GM21360 (cell line): ENCODE results near the gene DLG2.

ENCODE experiments used
- ATAC-seq: cut with Tn5 transposase; IDR thresholded peaks from one replicate; pipeline ENCODE4 v1.9.1; 2021; ENCODE audit warnings: mild to moderate bottlenecking, moderate library complexity; ENCODE audit not compliant: unreplicated experiment

DLG2 gene

GRCh38 chr11:85572056-85572455, 55.1 kb downstream of the DLG2 start:
- no peak for ATAC-seq

GRCh38 chr11:85569525-85569924, 57.6 kb downstream of the DLG2 start:
- no peak for ATAC-seq

- no peak for ATAC-seq
Measured at GRCh38 chr11:85558411-85558810, 68.7 kb downstream of the DLG2 start.

GRCh38 chr11:85551881-85552280, 75.3 kb downstream of the DLG2 start:
- ATAC-seq: no peak

GRCh38 chr11:85541683-85542082, 85.5 kb downstream of the DLG2 start:
- no peak for ATAC-seq

GRCh38 chr11:85540635-85541205, 86.4 kb downstream of the DLG2 start:
- ATAC-seq: no peak

GRCh38 chr11:85540181-85540580, 87.0 kb downstream of the DLG2 start:
- no peak for ATAC-seq

- ATAC-seq: no peak
Measured at GRCh38 chr11:85539740-85540139, 87.4 kb downstream of the DLG2 start.

GRCh38 chr11:85539029-85539689, 88.0 kb downstream of the DLG2 start:
- ATAC-seq: no peak

- ATAC-seq: no peak
Measured at GRCh38 chr11:85536438-85536837, 90.7 kb downstream of the DLG2 start.

GRCh38 chr11:85534806-85535205, 92.3 kb downstream of the DLG2 start:
- no peak for ATAC-seq

GRCh38 chr11:85531191-85531897, 95.8 kb downstream of the DLG2 start:
- no peak for ATAC-seq

- no peak for ATAC-seq
Measured at GRCh38 chr11:85530634-85531033, 96.5 kb downstream of the DLG2 start.

- no peak for ATAC-seq
Measured at GRCh38 chr11:85526564-85526963, 100.6 kb downstream of the DLG2 start.

- no peak for ATAC-seq
Measured at GRCh38 chr11:85525686-85526085, 101.5 kb downstream of the DLG2 start.

- ATAC-seq: no peak
Measured at GRCh38 chr11:85517272-85517671, 109.9 kb downstream of the DLG2 start.

GRCh38 chr11:85495918-85496317, 131.2 kb downstream of the DLG2 start:
- ATAC-seq: no peak

GRCh38 chr11:85494396-85494795, 132.7 kb downstream of the DLG2 start:
- ATAC-seq: no peak

GRCh38 chr11:85485902-85486301, 141.2 kb downstream of the DLG2 start:
- no peak for ATAC-seq

GRCh38 chr11:85483861-85484260, 143.3 kb downstream of the DLG2 start:
- ATAC-seq: no peak

GRCh38 chr11:85481862-85482261, 145.3 kb downstream of the DLG2 start:
- ATAC-seq: no peak
